HEK293 (cell line): ENCODE measurements around the gene RFX2.

Experiments
- ZFHX2 ChIP-seq: fragments of 450-650 bp; formaldehyde crosslinking; conservative IDR thresholded peaks from 2 replicates; pipeline ENCODE4 v1.5.1; 2016; ENCODE audit warnings: missing biosample characterization, missing genetic modification characterization
- ZNF121 ChIP-seq: fragments of 450-650 bp; formaldehyde crosslinking; IDR thresholded peaks from 2 replicates; pipeline ENCODE4 v1.5.1; 2016; ENCODE audit warnings: missing biosample characterization, missing genetic modification characterization
- ZNF274 ChIP-seq, 2 experiments: fragments of 200-500 bp in 1 of 2; fragments of 450-650 bp in 1 of 2; sonication (Bioruptor generic) in 1 of 2; formaldehyde crosslinking in 1 of 2; IDR thresholded peaks; 2 replicates each; pipeline versions ENCODE4 v1.5.1 to v1.6.1; 2014 to 2016; ENCODE audit warnings: borderline replicate concordance in 1 of 2, inconsistent platforms in 1 of 2, low read length in 1 of 2, missing biosample characterization in 1 of 2, missing genetic modification characterization in 1 of 2
- ZNF510 ChIP-seq: fragments of 450-650 bp; formaldehyde crosslinking; IDR thresholded peaks from 2 replicates; pipeline ENCODE4 v1.5.1; 2018; ENCODE audit warnings: mild to moderate bottlenecking, missing genetic modification characterization, missing biosample characterization; ENCODE audit not compliant: insufficient replicate concordance
- ZNF530 ChIP-seq: fragments of 450-650 bp; formaldehyde crosslinking; IDR thresholded peaks from 2 replicates; pipeline ENCODE4 v1.5.1; 2016; ENCODE audit warnings: low read depth, missing biosample characterization, missing genetic modification characterization
- TF ChIP-seq, protein P1 (sequence below): fragments of 450-650 bp; formaldehyde crosslinking; IDR thresholded peaks from 2 replicates; pipeline ENCODE4 v1.5.1; 2016; ENCODE audit warnings: missing biosample characterization, missing genetic modification characterization

DNA sequence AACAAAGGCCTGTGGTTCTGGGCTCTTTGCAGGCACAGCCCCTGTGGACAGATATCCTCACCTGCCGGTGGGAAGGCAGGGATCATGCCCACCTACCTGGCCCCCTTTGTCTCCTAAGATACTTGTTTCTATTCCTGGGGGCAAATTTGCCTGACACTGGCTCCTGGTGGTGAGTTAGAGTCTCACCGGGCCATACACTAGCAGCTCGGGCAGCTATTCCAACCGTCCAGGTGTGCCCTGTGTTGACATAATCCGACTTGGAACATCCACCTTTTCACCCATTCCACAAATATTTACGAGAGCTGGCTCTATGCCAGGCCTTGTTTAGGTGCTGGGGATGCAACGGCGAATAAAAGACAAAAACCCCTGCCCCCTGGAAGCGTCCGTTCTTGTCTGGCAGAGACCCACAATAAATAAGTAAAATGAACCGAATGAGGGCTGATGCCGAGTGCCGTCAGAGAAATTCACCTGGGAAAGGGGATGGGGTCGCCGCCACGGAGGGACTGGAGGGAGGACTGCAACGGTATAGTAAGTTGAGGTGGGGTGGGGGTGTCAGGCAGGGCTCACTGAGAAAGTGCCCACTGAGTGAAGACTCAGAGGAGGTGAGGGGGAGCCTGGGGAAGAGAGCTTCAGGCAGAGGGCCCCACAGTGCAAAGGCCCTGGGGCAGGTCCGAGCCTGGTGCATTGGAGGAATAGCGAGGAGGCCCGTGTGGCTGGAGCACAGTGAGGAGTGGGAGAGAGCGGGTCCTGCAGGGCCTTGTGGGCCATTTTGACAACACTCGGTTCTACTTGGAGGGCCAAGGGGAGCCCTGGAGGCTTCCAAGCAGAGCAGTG lies 89.1 kb downstream of the RFX2 start:
- TF ChIP-seq, protein P1, sequence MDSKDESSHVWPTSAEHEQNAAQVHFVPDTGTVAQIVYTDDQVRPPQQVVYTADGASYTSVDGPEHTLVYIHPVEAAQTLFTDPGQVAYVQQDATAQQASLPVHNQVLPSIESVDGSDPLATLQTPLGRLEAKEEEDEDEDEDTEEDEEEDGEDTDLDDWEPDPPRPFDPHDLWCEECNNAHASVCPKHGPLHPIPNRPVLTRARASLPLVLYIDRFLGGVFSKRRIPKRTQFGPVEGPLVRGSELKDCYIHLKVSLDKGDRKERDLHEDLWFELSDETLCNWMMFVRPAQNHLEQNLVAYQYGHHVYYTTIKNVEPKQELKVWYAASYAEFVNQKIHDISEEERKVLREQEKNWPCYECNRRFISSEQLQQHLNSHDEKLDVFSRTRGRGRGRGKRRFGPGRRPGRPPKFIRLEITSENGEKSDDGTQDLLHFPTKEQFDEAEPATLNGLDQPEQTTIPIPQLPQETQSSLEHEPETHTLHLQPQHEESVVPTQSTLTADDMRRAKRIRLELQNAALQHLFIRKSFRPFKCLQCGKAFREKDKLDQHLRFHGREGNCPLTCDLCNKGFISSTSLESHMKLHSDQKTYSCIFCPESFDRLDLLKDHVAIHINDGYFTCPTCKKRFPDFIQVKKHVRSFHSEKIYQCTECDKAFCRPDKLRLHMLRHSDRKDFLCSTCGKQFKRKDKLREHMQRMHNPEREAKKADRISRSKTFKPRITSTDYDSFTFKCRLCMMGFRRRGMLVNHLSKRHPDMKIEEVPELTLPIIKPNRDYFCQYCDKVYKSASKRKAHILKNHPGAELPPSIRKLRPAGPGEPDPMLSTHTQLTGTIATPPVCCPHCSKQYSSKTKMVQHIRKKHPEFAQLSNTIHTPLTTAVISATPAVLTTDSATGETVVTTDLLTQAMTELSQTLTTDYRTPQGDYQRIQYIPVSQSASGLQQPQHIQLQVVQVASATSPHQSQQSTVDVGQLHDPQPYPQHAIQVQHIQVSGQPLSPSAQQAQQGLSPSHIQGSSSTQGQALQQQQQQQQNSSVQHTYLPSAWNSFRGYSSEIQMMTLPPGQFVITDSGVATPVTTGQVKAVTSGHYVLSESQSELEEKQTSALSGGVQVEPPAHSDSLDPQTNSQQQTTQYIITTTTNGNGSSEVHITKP (tag by site-specific recombination): no peak
- TF ChIP-seq ZNF121 (tag by site-specific recombination): no peak
- TF ChIP-seq ZNF274 (IDR thresholded peaks at IDR 0.05; ENCODE audit: low read length): no peak
- TF ChIP-seq ZNF274 (tag by site-specific recombination; IDR thresholded peaks at IDR 0.05; ENCODE audit: borderline replicate concordance): no peak
- no peak for TF ChIP-seq ZNF530 (tag by site-specific recombination)
- TF ChIP-seq ZFHX2 (tag by site-specific recombination): no peak
- TF ChIP-seq ZNF510 (tag by site-specific recombination): no peak
